ENCODE data around the gene ZBTB21.
"Not testable (repeated sequence)": the region's sequence is repeated elsewhere in the genome, so short reads cannot be mapped to it uniquely, and the experiment has no call there.

Gene ZBTB21

DNA sequence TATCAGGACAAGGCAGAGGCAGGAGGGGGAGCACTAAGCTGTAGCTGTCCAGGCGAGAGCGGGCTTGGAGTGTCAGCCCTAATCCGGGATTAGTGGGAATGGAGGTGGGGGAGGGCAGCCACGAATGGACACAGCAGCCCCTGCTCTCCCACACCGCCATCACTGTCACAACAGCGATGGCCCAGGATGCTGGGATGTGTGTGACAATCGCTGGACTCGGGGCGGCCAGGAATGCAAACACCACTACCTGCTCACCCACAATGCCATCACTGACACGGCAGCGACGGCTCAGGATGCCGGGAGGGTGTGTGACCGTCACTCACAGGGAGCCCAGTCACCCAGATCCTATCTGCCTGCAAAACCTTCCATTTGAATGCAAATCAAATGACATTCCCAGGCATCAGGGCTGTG is 59.2 kb downstream of the ZBTB21 start:
- DNase-seq, result no peak

DNA sequence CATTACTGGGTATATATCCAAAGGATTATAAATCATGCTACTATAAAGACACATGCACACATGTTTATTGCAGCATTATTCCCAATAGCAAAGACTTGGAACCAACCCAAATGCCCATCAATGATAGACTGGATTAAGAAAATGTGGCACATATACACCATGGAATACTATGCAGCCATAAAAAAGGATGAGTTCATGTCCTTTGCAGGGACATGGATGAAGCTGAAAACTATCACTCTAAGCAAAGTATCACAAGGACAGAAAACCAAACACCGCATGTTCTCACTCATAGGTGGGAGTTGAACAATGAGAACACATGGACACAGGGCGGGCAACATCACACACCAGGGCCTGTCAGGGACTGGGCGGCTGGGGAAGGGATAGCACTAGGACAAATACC is 60.5 kb downstream of the ZBTB21 start:
- DNase-seq, result not testable (repeated sequence)

DNA sequence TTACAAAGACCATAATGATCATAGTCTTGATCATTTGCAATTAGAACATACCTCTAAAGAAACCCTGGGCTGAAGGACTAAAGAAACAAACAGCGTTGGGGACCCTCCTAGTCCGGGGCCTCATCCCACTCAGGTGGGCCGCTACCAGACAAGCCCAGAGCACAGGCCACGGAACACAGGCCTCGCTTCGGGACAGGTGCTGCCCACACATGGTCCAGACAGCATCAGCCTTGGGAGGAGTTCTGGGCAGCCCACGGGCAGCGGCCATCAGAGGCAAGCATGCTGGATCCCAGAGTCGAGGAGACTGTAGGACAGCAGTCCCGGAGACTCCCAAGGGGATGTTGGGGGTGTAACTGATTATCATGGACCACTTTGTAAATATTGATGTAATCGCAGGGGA is 61.3 kb downstream of the ZBTB21 start:
- DNase-seq, result no peak

DNA sequence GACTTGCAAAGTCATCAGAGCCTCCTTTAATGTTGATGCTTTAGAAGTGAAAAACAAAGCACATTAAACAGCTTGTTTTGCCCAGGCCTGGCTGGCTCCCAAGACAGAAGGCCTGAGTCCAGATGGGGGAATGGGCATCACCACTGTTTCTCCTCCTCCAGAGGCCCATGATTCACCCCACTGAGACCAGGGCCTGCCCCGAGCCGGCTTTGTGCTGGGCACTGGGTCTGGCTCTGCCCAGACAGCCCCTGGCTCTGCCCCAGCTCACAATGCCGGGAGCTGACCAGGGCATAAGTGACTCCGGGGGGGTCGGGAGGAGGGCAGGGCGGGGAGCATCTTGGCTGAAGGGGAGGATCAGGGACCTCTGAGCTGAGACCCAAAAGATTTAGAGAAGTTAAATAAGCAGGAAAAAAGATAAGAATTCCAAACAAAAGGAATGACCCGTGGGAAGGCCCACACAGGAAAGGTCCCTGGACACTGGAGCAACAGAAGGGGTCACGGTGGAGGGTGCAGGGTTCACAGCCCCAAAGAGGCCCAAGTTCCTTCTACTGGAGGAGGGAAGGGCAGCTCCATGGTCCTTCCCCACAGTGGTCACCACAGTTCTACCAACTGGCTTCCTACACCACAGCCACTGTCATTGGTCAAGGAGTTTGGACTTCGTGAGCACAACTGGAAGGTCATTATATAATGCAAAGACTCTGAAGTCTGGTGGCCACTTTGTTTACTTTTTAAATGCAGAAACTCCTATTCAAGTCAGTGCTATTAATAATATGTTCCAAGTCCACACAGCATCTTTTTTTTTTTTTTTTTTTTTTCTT is 61.9 kb downstream of the ZBTB21 start:
- no peak for DNase-seq

DNA sequence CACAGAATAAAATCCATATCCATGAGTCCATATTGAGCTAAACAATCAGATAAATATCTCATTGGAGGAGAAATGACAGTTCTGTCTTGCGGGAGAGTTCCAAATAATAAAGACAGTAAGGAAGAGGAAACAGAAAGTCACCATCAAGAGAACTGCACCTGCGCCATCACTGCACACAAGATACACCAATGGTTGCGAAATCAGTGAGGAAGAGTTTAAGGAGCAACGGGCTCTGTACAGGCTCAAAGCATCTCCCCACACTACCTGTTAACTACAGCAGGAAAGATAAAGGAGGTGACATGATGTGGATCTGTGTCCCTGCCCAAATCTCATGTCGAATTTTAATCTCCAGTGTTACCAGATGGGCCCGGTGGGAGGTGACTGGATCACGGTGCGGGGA is 64.2 kb downstream of the ZBTB21 start:
- no peak for DNase-seq

DNA sequence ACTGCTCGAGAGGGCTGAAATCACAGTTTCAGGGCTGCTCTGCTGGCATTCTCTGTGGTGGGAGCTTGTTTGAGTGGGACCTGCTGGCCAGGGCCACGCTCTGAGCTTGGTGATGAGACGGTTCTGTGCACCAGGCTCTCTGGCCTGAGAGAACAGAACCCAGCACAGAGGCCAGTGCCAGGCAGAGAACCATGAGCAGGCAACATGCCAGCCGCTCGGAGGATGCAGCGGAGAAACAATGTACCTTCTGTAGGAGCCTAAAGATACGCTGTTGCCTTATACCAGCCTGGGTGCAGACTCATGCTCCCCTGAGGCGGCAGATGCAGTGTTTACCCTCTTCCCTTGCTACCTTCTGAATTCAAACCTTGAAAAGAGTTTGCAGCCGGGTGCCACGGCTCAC is 66.3 kb downstream of the ZBTB21 start:
- no peak for DNase-seq

DNA sequence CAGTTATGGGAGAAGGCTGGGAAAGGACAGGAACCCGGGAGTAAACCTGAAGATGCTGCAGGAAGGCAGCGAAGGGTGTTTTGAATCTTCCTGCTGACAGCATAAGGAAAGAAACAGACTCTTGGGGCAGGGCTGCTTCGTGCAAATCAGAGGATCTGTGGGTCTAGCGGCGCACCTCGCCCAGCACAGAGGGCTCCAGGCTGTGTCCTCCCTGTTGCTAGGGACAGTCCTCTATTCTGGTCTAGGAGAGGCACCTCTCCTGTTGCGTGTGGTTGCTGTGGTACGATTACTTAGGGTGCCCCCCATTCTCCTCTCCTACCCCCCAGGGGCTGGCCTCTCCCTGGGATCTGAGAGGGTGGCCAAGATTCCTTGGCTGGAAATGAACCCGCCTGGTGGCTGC is 67.7 kb downstream of the ZBTB21 start:
- no peak for DNase-seq

DNA sequence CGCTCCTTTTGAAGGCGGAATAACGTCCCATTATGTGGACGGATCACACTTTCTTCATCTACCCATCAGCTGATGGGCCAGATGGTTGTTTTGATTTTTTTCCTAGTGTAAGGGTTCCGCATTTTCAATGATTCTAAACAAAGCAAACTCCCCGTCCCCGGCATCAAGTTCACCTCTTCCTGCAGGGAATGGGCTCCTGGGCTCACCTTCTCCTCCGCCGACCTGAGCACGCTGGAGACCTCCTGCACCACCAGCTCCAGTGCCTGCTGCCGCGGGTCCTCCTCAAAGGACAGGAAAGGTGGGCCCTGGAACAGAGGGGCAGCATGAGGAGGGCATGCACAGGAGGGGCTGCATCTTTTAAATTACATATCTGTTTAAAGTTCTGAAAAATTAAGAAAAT is 68.2 kb downstream of the ZBTB21 start:
- no peak for DNase-seq

DNA sequence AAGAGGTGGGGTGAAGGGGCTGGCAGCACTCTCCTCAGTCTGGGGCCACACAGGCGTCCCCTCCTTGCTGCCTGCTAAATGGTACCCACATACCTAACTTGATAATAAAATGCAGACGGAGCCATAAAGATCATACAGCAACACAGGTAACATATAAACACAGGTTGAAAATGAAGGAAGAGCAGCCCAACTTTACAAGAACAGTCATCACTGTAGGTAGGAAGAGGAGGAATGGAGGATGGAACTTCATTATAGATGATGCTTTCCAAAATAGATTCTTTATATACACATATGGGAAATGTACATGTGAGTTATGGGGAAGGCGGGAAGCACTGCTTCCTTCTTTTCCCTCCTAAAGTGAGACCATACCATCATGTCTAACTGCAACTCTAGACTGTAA is 69.7 kb downstream of the ZBTB21 start:
- DNase-seq, result no peak

DNA sequence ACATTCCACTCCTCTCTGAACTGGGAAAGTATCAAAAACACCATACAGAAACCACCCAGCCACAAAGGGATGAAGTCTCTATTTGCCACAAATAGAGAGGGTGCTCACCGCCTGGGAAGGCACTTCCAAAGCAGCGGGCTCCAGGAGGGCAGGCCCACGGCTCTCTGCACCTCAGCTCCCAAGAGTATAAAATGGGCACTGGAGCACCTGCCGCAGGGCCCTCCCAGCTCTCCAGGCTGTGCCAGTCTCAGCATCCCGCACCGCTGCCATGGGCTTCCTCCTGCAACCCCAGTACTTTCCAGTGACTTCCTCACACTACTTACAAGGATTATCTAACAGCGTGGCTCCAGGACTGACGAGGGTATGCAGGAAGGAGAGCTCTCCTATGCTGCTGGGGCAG is 70.8 kb downstream of the ZBTB21 start:
- DNase-seq, result no peak

All from KG1 (cell line).